HG03432 (cell line): Measurements from ENCODE around the gene RBKS.

Experiments
- ATAC-seq: cut with Tn5 transposase; IDR thresholded peaks from one replicate; pipeline ENCODE4 v1.9.1; 2021; ENCODE audit warnings: mild to moderate bottlenecking, moderate library complexity; ENCODE audit not compliant: unreplicated experiment

Gene RBKS

GRCh38 chr2:27890146-27890923, at the start of gene RBKS, which contains the start of gene BABAM2:
RBKS (minus strand) TSS chr2:27890387; CDS start chr2:27890345, 42 bp downstream.
BABAM2 (plus strand) TSS chr2:27890729; CDS start chr2:27894557, 3,828 bp downstream.
- ATAC-seq: peak; percentile 80

GRCh38 chr2:27935026-27935425, 44.8 kb upstream of the RBKS start:
- ATAC-seq: no peak

- no peak for ATAC-seq
These were observed 42.2 kb upstream of the RBKS start for GRCh38 chr2:27932396-27932795.

GRCh38 chr2:27931361-27931950, 41.3 kb upstream of the RBKS start:
- ATAC-seq: no peak

- ATAC-seq: no peak
These were observed 39.8 kb upstream of the RBKS start for GRCh38 chr2:27929916-27930486.

- no peak for ATAC-seq
These were observed 35.7 kb upstream of the RBKS start for GRCh38 chr2:27925766-27926472.

GRCh38 chr2:27922842-27923241, 32.7 kb upstream of the RBKS start:
- no peak for ATAC-seq

- ATAC-seq: no peak
These were observed 31.8 kb upstream of the RBKS start for GRCh38 chr2:27921880-27922547.

- ATAC-seq: no peak
These were observed 31.2 kb upstream of the RBKS start for GRCh38 chr2:27921424-27921823.

- no peak for ATAC-seq
These were observed 30.1 kb upstream of the RBKS start for GRCh38 chr2:27920148-27920885.

- no peak for ATAC-seq
These were observed 26.3 kb upstream of the RBKS start for GRCh38 chr2:27916293-27916995.

- no peak for ATAC-seq
These were observed 25.7 kb upstream of the RBKS start for GRCh38 chr2:27915874-27916273.

- no peak for ATAC-seq
These were observed 25.0 kb upstream of the RBKS start for GRCh38 chr2:27915191-27915590.

- no peak for ATAC-seq
These were observed 24.6 kb upstream of the RBKS start for GRCh38 chr2:27914805-27915175.

GRCh38 chr2:27914041-27914804, 24.0 kb upstream of the RBKS start:
- no peak for ATAC-seq

- ATAC-seq: no peak
These were observed 22.3 kb upstream of the RBKS start for GRCh38 chr2:27912512-27912911.

GRCh38 chr2:27911458-27912210, 21.4 kb upstream of the RBKS start:
- ATAC-seq: no peak

GRCh38 chr2:27909901-27910300, 19.7 kb upstream of the RBKS start:
- no peak for ATAC-seq
